ENCODE results near the gene FBXL7.

DNA sequence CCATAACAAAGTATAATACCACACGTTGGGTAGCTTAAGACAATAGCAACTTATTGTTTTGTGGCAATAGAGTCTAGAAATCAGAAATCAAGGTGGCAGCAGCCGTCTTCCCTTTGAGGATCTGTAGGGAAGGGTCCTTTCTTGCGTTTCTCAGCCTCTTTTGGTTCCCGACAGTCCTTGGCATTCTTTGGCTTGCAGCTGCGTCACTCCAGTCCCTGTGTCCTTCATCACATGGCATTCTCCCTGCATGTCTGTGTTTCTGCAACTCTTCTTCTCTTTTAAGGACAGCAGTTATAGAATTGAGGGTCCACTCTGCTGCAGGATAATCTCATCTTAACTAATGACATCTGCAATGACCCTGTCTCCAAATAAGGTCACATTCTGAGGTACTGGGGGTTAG lies 140.1 kb downstream of the FBXL7 start:
- TF ChIP-seq, protein P1, sequence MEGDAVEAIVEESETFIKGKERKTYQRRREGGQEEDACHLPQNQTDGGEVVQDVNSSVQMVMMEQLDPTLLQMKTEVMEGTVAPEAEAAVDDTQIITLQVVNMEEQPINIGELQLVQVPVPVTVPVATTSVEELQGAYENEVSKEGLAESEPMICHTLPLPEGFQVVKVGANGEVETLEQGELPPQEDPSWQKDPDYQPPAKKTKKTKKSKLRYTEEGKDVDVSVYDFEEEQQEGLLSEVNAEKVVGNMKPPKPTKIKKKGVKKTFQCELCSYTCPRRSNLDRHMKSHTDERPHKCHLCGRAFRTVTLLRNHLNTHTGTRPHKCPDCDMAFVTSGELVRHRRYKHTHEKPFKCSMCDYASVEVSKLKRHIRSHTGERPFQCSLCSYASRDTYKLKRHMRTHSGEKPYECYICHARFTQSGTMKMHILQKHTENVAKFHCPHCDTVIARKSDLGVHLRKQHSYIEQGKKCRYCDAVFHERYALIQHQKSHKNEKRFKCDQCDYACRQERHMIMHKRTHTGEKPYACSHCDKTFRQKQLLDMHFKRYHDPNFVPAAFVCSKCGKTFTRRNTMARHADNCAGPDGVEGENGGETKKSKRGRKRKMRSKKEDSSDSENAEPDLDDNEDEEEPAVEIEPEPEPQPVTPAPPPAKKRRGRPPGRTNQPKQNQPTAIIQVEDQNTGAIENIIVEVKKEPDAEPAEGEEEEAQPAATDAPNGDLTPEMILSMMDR (IDR thresholded peaks at IDR 0.05): no peak
- no peak for TF ChIP-seq EZH2 (IDR thresholded peaks at IDR 0.05; ENCODE audit: borderline replicate concordance, insufficient read depth, low read depth, low read length, poor library complexity, severe bottlenecking)

Data from B cell (primary cell).